Hepatocyte (in vitro differentiated cells): ENCODE measurements around the gene GIPC2. TPM values are rescaled to one million over a fixed set of nuclear protein-coding genes. Genes with fewer than 3 reads are reported as not detected.

ENCODE experiments used
- DNase-seq: peaks from one replicate; pipeline ENCODE4 v3.0.0-alpha.2; 2016; ENCODE audit warnings: low spot score
- H2AFZ ChIP-seq: fragments of 200-600 bp; sonication (generic); 2 replicates; pipeline ENCODE4 v1.6.0; 2016; ENCODE audit warnings: antibody characterized with exemption, mild to moderate bottlenecking
- H3K27ac ChIP-seq: fragments of 200-600 bp; sonication (generic); 2 replicates; pipeline ENCODE4 v1.5.1; 2016; ENCODE audit warnings: mild to moderate bottlenecking
- H3K27me3 ChIP-seq: fragments of 200-600 bp; sonication (generic); 2 replicates; pipeline ENCODE4 v1.6.1; 2016
- H3K36me3 ChIP-seq: fragments of 200-600 bp; sonication (generic); replicated peaks from 2 replicates; pipeline ENCODE4 v1.5.1; 2016; ENCODE audit warnings: low read depth; ENCODE audit not compliant: insufficient read depth
- H3K4me1 ChIP-seq: fragments of 200-600 bp; sonication (generic); 2 replicates; pipeline ENCODE4 v1.5.1; 2016; ENCODE audit warnings: mild to moderate bottlenecking, moderate library complexity; ENCODE audit not compliant: insufficient read depth
- H3K4me2 ChIP-seq: fragments of 200-600 bp; sonication (generic); 2 replicates; pipeline ENCODE4 v1.6.0; 2016
- H3K4me3 ChIP-seq: fragments of 200-600 bp; sonication (generic); 2 replicates; pipeline ENCODE4 v1.5.1; 2016; ENCODE audit warnings: mild to moderate bottlenecking
- H3K79me2 ChIP-seq: fragments of 200-600 bp; sonication (generic); 2 replicates; pipeline ENCODE4 v1.6.0; 2017; ENCODE audit warnings: mild to moderate bottlenecking
- H3K9me2 ChIP-seq: fragments of 200-600 bp; sonication (generic); replicated peaks from 2 replicates; pipeline ENCODE4 v1.6.0; 2017; ENCODE audit warnings: mild to moderate bottlenecking; ENCODE audit not compliant: insufficient read depth
- H3K9me3 ChIP-seq: fragments of 200-600 bp; sonication (generic); 2 replicates; pipeline ENCODE4 v1.5.1; 2016; ENCODE audit warnings: low read depth, mild to moderate bottlenecking
- H4K20me1 ChIP-seq: fragments of 200-600 bp; sonication (generic); 2 replicates; pipeline ENCODE4 v1.6.0; 2016; ENCODE audit warnings: mild to moderate bottlenecking; ENCODE audit not compliant: insufficient read depth, poor library complexity, severe bottlenecking
- CTCF ChIP-seq: fragments of 200-600 bp; sonication (generic); IDR thresholded peaks from 2 replicates; pipeline ENCODE4 v1.5.1; 2016; ENCODE audit warnings: antibody characterized with exemption, mild to moderate bottlenecking; ENCODE audit not compliant: poor library complexity
- EZH2 ChIP-seq: fragments of 200-600 bp; sonication (generic); IDR thresholded peaks from 2 replicates; pipeline ENCODE4 v1.6.1; 2016; ENCODE audit warnings: antibody characterized with exemption, mild to moderate bottlenecking, borderline replicate concordance
- EZH2phosphoT487 ChIP-seq: fragments of 200-600 bp; sonication (generic); IDR thresholded peaks from one replicate; pipeline ENCODE4 v1.6.1; 2018; ENCODE audit warnings: antibody characterized with exemption, mild to moderate bottlenecking, low read depth, moderate library complexity; ENCODE audit not compliant: unreplicated experiment, severe bottlenecking
- WGBS: methylation state at CpG from one replicate; pipeline ENCODE4 v1.1.6; 2016; ENCODE audit warnings: low lambda C conversion rate; ENCODE audit errors: missing lambda C conversion rate; 5-methylcytosine and 5-hydroxymethylcytosine counted together
- polyA plus RNA-seq: library from polyadenylated mRNA; unstranded; fragments of >200 nt; fragmentation: Nextera tagmentation; extraction: Ambion mirVana; gene quantifications from 2 replicates; pipeline ENCODE4 v1.2.1, GENCODE V29; 2016
- total RNA-seq: library from RNA; depleted of rRNA; stranded (reverse); fragments of >200 nt; gene quantifications from 2 replicates; pipeline ENCODE4 v1.2.3, GENCODE V29; 2014

The GIPC2 gene
- total and polyA plus RNA-seq, 2 experiments from 2014 or later = 16.9 to 24.0 TPM

DNA sequence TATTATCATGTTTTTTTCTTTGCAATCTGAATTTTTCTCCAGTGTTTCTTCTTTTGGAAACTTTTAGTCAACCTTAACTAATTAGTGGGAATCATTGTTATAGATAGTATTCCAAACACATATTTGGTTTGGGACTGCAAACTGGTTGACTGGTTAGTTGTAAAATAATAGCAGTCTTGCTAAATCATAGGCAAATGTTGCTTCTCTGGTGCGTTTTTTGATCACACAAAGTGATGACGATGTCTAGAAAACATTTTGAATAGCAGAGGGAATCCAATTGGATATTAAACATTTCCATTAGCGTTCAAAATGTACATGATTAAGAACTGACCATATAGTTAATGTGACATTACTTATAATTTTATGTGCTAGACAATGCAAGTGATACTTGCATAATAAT, 36.5 kb upstream of the GIPC2 start:
- WGBS = 98% methylated on average over 3 of the region's 3 CpGs
- Histone ChIP-seq H3K4me1 (no peaks in the 10 kb centered on the region), H3K9me2 (no peaks in the 10 kb centered on the region), H3K4me2 (peak overlapping the region; percentile 70), H3K9me3 (no peaks in the 10 kb centered on the region), H3K79me2 (peaks cover 53% of the 10 kb centered on the region), H3K4me3 (no peak overlapping the region), H2AFZ (no peak overlapping the region), H4K20me1 (peaks cover 16% of the 10 kb centered on the region), H3K36me3 (no peaks in the 10 kb centered on the region), H3K27me3 (no peaks in the 10 kb centered on the region), H3K27ac (no peak overlapping the region)
- TF ChIP-seq EZH2 (no peak), EZH2phosphoT487 (no peak), CTCF (no peak)
- no peak for DNase-seq

DNA sequence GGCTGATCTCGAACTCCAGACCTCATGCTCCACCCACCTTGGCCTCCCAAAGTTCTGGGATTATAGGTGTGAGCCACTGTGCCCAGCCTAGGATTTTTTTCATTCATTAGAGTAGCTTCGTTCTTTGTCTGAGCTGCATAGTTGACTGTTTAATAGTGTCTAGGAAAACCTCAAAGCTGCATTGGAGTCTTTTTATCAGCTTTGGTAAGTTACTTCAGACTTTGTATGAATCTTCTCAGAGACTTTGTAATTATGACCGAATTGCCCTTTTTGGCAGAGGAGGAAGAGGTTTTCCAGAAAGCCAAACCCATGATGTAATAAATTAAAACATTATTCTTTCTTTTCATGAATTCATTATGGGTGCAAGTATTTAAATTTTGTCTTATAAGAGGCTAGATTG, 35.9 kb upstream of the GIPC2 start:
- 96% methylated on average over 3 of the region's 3 CpGs for WGBS
- Histone ChIP-seq H3K9me3 (no peaks in the 10 kb centered on the region), H2AFZ (no peak overlapping the region), H3K27ac (no peak overlapping the region), H3K27me3 (no peaks in the 10 kb centered on the region), H4K20me1 (peaks cover 16% of the 10 kb centered on the region), H3K4me3 (no peak overlapping the region), H3K36me3 (no peaks in the 10 kb centered on the region), H3K4me2 (no peak overlapping the region), H3K9me2 (no peaks in the 10 kb centered on the region), H3K4me1 (no peaks in the 10 kb centered on the region), H3K79me2 (peaks cover 53% of the 10 kb centered on the region)
- DNase-seq = no peak
- no peak for TF ChIP-seq CTCF
- no peak for TF ChIP-seq EZH2
- no peak for TF ChIP-seq EZH2phosphoT487

- no peak overlapping the region for H3K27ac ChIP-seq
- no peaks in the 10 kb centered on the region for H3K4me1 ChIP-seq
- H4K20me1 ChIP-seq = peaks cover 16% of the 10 kb centered on the region
- no peaks in the 10 kb centered on the region for H3K9me3 ChIP-seq
- no peak overlapping the region for H3K4me3 ChIP-seq
- no peak for DNase-seq
- no peaks in the 10 kb centered on the region for H3K27me3 ChIP-seq
- WGBS = 93% methylated on average over 2 of the region's 2 CpGs
- H2AFZ ChIP-seq = no peak overlapping the region
- H3K9me2 ChIP-seq = no peaks in the 10 kb centered on the region
- peaks cover 52% of the 10 kb centered on the region for H3K79me2 ChIP-seq
- H3K36me3 ChIP-seq = no peaks in the 10 kb centered on the region
- TF ChIP-seq EZH2phosphoT487 = no peak
- TF ChIP-seq EZH2 = no peak
- TF ChIP-seq CTCF = no peak
- no peak overlapping the region for H3K4me2 ChIP-seq
These were observed 34.7 kb upstream of the GIPC2 start for GRCh38 chr1:78011050-78011449.

DNA sequence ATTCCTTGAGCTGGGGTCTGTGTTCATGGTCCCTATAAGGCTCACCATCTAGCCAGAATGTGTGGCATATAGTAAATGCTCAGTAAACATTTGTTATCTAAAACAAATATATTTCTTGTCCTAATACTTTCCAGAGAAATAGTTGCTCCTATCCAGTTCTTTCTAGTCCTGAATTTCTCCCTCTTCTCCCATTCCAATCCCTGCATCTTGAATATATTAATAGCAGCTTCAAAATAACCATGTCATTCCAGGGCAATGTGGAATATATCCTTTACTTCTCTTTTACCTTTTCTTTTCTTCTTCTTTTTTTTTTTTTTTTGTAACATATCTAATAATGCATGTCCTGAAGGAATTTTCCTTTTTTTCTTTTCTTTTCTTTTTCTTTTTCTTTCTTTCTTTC, 30.6 kb upstream of the GIPC2 start:
- Histone ChIP-seq H2AFZ (no peak overlapping the region), H3K4me3 (no peak overlapping the region), H3K9me2 (no peaks in the 10 kb centered on the region), H3K27me3 (no peaks in the 10 kb centered on the region), H3K9me3 (no peaks in the 10 kb centered on the region), H4K20me1 (peaks cover 4% of the 10 kb centered on the region), H3K4me2 (no peak overlapping the region), H3K4me1 (no peaks in the 10 kb centered on the region), H3K36me3 (no peaks in the 10 kb centered on the region), H3K27ac (no peak overlapping the region), H3K79me2 (peaks cover 11% of the 10 kb centered on the region)
- TF ChIP-seq EZH2 = no peak
- TF ChIP-seq CTCF = no peak
- no peak for TF ChIP-seq EZH2phosphoT487
- DNase-seq = no peak
